ENCODE results near the gene TPST2. TPM values are rescaled to one million over a fixed set of nuclear protein-coding genes. Genes with fewer than 3 reads are reported as not detected.
"Not testable (repeated sequence)": the region's sequence is repeated elsewhere in the genome, so short reads cannot be mapped to it uniquely, and the experiment has no call there.

The TPST2 gene
- total RNA-seq, 1 donor from 2014 or later = 82.1 TPM

GRCh38 chr22:26536056-26536761, 53.7 kb downstream of the TPST2 start:
- intact Hi-C loops (cut with micrococcal nuclease) = no loop called here

- intact Hi-C loops (cut with micrococcal nuclease) = no loop called here
Observed at GRCh38 chr22:26535603-26535908, 54.4 kb downstream of the TPST2 start.

- intact Hi-C loops (cut with micrococcal nuclease) = no loop called here
Observed at GRCh38 chr22:26534874-26535602, 54.9 kb downstream of the TPST2 start.

- intact Hi-C loops (cut with micrococcal nuclease) = no loop called here
Observed at GRCh38 chr22:26534171-26534855, 55.6 kb downstream of the TPST2 start.

GRCh38 chr22:26529345-26529744, 60.6 kb downstream of the TPST2 start:
- intact Hi-C loops (cut with micrococcal nuclease) = no loop called here

GRCh38 chr22:26528518-26528917, 61.4 kb downstream of the TPST2 start:
- intact Hi-C loops (cut with micrococcal nuclease) = not testable (repeated sequence)

- intact Hi-C loops (cut with micrococcal nuclease) = no loop called here
Observed at GRCh38 chr22:26527574-26528465, 62.1 kb downstream of the TPST2 start.

GRCh38 chr22:26527167-26527566, 62.8 kb downstream of the TPST2 start:
- intact Hi-C loops (cut with micrococcal nuclease) = no loop called here

GRCh38 chr22:26525946-26526564, 63.9 kb downstream of the TPST2 start:
- intact Hi-C loops (cut with micrococcal nuclease) = no loop called here

- intact Hi-C loops (cut with micrococcal nuclease) = no loop called here
Observed at GRCh38 chr22:26524870-26525269, 65.1 kb downstream of the TPST2 start.

- intact Hi-C loops (cut with micrococcal nuclease) = no loop called here
Observed at GRCh38 chr22:26522592-26522991, 67.3 kb downstream of the TPST2 start.

GRCh38 chr22:26522012-26522411, 67.9 kb downstream of the TPST2 start:
- intact Hi-C loops (cut with micrococcal nuclease) = no loop called here

- intact Hi-C loops (cut with micrococcal nuclease) = no loop called here
Observed at GRCh38 chr22:26517429-26517828, 72.5 kb downstream of the TPST2 start.

GRCh38 chr22:26516503-26516902, 73.4 kb downstream of the TPST2 start:
- intact Hi-C loops (cut with micrococcal nuclease) = no loop called here

- intact Hi-C loops (cut with micrococcal nuclease) = no loop called here
Observed at GRCh38 chr22:26515931-26516330, 74.0 kb downstream of the TPST2 start.

GRCh38 chr22:26514419-26515161, 75.3 kb downstream of the TPST2 start:
- intact Hi-C loops (cut with micrococcal nuclease) = no loop called here

- intact Hi-C loops (cut with micrococcal nuclease) = loop anchor here (2.0 kb wide), 2 partner anchors 35 to 151 kb away; no protein-coding TSS in a partner anchor
Observed at GRCh38 chr22:26513838-26514237, 76.1 kb downstream of the TPST2 start.

GRCh38 chr22:26512149-26512793, 77.7 kb downstream of the TPST2 start, which contains the start of gene TFIP11:
TFIP11 (minus strand) TSS chr22:26512473; CDS start chr22:26510272, 2,201 bp downstream.
- intact Hi-C loops (cut with micrococcal nuclease) = loop anchor here (1.0 to 2.0 kb wide), 7 partner anchors 9 to 160 kb away; partner anchors contain the start of genes HPS4, MIAT, SRRD and TPST2

- intact Hi-C loops (cut with micrococcal nuclease) = no loop called here
Observed at GRCh38 chr22:26508148-26508547, 81.8 kb downstream of the TPST2 start.
